H9 (cell line): ENCODE measurements around the gene IRF2. TPM values are rescaled to one million over a fixed set of nuclear protein-coding genes. Genes with fewer than 3 reads are reported as not detected.

Source experiments
- DNase-seq: peaks from one replicate; pipeline ENCODE4 v3.0.0-alpha.2; 2017
- H2AFZ ChIP-seq: one replicate; pipeline ENCODE4 v1.6.1; 2013; ENCODE audit warnings: mild to moderate bottlenecking, low read length, control low read depth, moderate library complexity
- H2AK5ac ChIP-seq: 2 replicates; pipeline ENCODE4 v1.6.1; 2013; ENCODE audit warnings: low read length, control low read depth, mixed read lengths; ENCODE audit not compliant: insufficient read length
- H2BK120ac ChIP-seq: one replicate; pipeline ENCODE4 v1.6.1; 2013; ENCODE audit warnings: low read depth, mild to moderate bottlenecking, low read length, control low read depth, inconsistent platforms; ENCODE audit not compliant: poor library complexity, severe bottlenecking
- H2BK12ac ChIP-seq: 2 replicates; pipeline ENCODE4 v1.6.1; 2013; ENCODE audit warnings: low read length, control low read depth, mixed read lengths, low read depth; ENCODE audit not compliant: insufficient read length
- H2BK15ac ChIP-seq: 2 replicates; pipeline ENCODE4 v1.6.1; 2013; ENCODE audit warnings: low read depth, low read length, control low read depth
- H2BK20ac ChIP-seq: one replicate; pipeline ENCODE4 v1.6.1; 2013; ENCODE audit warnings: low read depth, mild to moderate bottlenecking, low read length, control low read depth, inconsistent platforms; ENCODE audit not compliant: poor library complexity, severe bottlenecking
- H2BK5ac ChIP-seq: 2 replicates; pipeline ENCODE4 v1.6.1; 2013; ENCODE audit warnings: low read length, control low read depth, mixed read lengths; ENCODE audit not compliant: insufficient read length
- H3K14ac ChIP-seq: 2 replicates; pipeline ENCODE4 v1.6.1; 2013; ENCODE audit warnings: low read length, control low read depth; ENCODE audit not compliant: insufficient read depth
- H3K18ac ChIP-seq: 2 replicates; pipeline ENCODE4 v1.6.1; 2013; ENCODE audit warnings: low read depth, mild to moderate bottlenecking, mixed read lengths, low read length, control low read depth; ENCODE audit not compliant: insufficient read length
- H3K23ac ChIP-seq: 2 replicates; pipeline ENCODE4 v1.6.1; 2013; ENCODE audit warnings: low read length, control low read depth, mixed read lengths, low read depth; ENCODE audit not compliant: insufficient read length
- H3K23me2 ChIP-seq: 2 replicates; pipeline ENCODE4 v1.6.1; 2013; ENCODE audit warnings: low read depth, mild to moderate bottlenecking, mixed read lengths, low read length, control low read depth; ENCODE audit not compliant: insufficient read length, poor library complexity, severe bottlenecking
- H3K27ac ChIP-seq: 2 replicates; pipeline ENCODE4 v1.5.1; 2013; ENCODE audit warnings: low read length, control low read depth, mixed read lengths, low read depth; ENCODE audit not compliant: insufficient read length
- H3K27me3 ChIP-seq: 2 replicates; pipeline ENCODE4 v1.6.1; 2013; ENCODE audit warnings: low read length, control low read depth, inconsistent platforms; ENCODE audit not compliant: insufficient read depth
- H3K4ac ChIP-seq: 2 replicates; pipeline ENCODE4 v1.6.1; 2013; ENCODE audit warnings: low read depth, mild to moderate bottlenecking, control low read depth, inconsistent platforms, low read length, moderate library complexity
- H3K4me1 ChIP-seq: 2 replicates; pipeline ENCODE4 v1.6.1; 2013; ENCODE audit warnings: low read length, control low read depth, inconsistent platforms; ENCODE audit not compliant: insufficient read depth
- H3K4me2 ChIP-seq: 2 replicates; pipeline ENCODE4 v1.6.1; 2013; ENCODE audit warnings: low read length, control low read depth, mixed read lengths; ENCODE audit not compliant: insufficient read length, insufficient read depth
- H3K56ac ChIP-seq: 2 replicates; pipeline ENCODE4 v1.6.1; 2013; ENCODE audit warnings: low read depth, mild to moderate bottlenecking, mixed read lengths, low read length, control low read depth; ENCODE audit not compliant: insufficient read length
- H3K79me1 ChIP-seq: 2 replicates; pipeline ENCODE4 v1.6.1; 2013; ENCODE audit warnings: low read depth, mild to moderate bottlenecking, moderate library complexity, low read length, control low read depth, inconsistent platforms; ENCODE audit not compliant: insufficient read depth, poor library complexity, severe bottlenecking
- H3K79me2 ChIP-seq: 2 replicates; pipeline ENCODE4 v1.6.1; 2013; ENCODE audit warnings: low read length, control low read depth, inconsistent platforms; ENCODE audit not compliant: insufficient read depth
- H3K9ac ChIP-seq: 2 replicates; pipeline ENCODE4 v1.6.1; 2013; ENCODE audit warnings: low read length, control low read depth, mixed read lengths; ENCODE audit not compliant: insufficient read length; ENCODE audit errors: extremely low read depth
- H3K9me3 ChIP-seq: one replicate; pipeline ENCODE4 v1.6.1; 2013; ENCODE audit warnings: low read depth, low read length, inconsistent platforms; ENCODE audit not compliant: control insufficient read depth
- H3T11ph ChIP-seq: one replicate; pipeline ENCODE4 v1.6.1; 2013; ENCODE audit warnings: mild to moderate bottlenecking, low read length, control low read depth, inconsistent platforms
- H4K20me1 ChIP-seq: one replicate; pipeline ENCODE4 v1.6.1; 2013; ENCODE audit not compliant: control insufficient read depth, insufficient read length, insufficient read depth
- H4K5ac ChIP-seq: 2 replicates; pipeline ENCODE4 v1.6.1; 2013; ENCODE audit warnings: low read depth, mild to moderate bottlenecking, mixed read lengths, low read length, control low read depth; ENCODE audit not compliant: insufficient read length
- H4K8ac ChIP-seq: replicated peaks from 2 replicates; pipeline ENCODE4 v1.6.1; 2013; ENCODE audit warnings: low read length, control low read depth, mixed read lengths, low read depth; ENCODE audit not compliant: insufficient read length
- H4K91ac ChIP-seq: 2 replicates; pipeline ENCODE4 v1.6.1; 2013; ENCODE audit warnings: low read depth, mild to moderate bottlenecking, moderate library complexity, mixed read lengths, low read length, control low read depth; ENCODE audit not compliant: insufficient read length
- H3K27ac Mint-ChIP-seq, 3 experiments: 2 replicates in 2 of 3; 3 replicates in 1 of 3; pipeline ENCODE4 v1.8.0; 2020 to 2021; ENCODE audit warnings: mixed read lengths in 3 of 3, mild to moderate bottlenecking in 1 of 3, moderate library complexity in 1 of 3
- H3K27me3 Mint-ChIP-seq: 2 replicates; pipeline ENCODE4 v1.8.0; 2021; ENCODE audit warnings: low read depth, mild to moderate bottlenecking, moderate library complexity, mixed read lengths
- H3K36me3 Mint-ChIP-seq, 3 experiments: 2 replicates in 2 of 3; 3 replicates in 1 of 3; pipeline ENCODE4 v1.8.0; 2020 to 2021; ENCODE audit warnings: low read depth in 3 of 3, mixed read lengths in 3 of 3; ENCODE audit not compliant: insufficient read depth in 1 of 3
- H3K4me1 Mint-ChIP-seq, 2 experiments: 2 replicates each; pipeline ENCODE4 v1.8.0; 2020; ENCODE audit warnings: mixed read lengths in 2 of 2
- H3K4me3 Mint-ChIP-seq, 2 experiments: 2 replicates in 1 of 2; 3 replicates in 1 of 2; pipeline ENCODE4 v1.8.0; 2020 to 2021; ENCODE audit warnings: mild to moderate bottlenecking in 2 of 2, mixed read lengths in 2 of 2, moderate library complexity in 1 of 2
- H3K9me3 Mint-ChIP-seq, 2 experiments: 2 replicates in 1 of 2; 3 replicates in 1 of 2; pipeline ENCODE4 v1.8.0; 2020; ENCODE audit warnings: mild to moderate bottlenecking in 2 of 2, mixed read lengths in 2 of 2, moderate library complexity in 1 of 2
- CTCF ChIP-seq: fragments of 200-600 bp; sonication (generic); conservative IDR thresholded peaks from 3 replicates; pipeline ENCODE4 v1.8.0; 2021; ENCODE audit warnings: antibody characterized with exemption, mild to moderate bottlenecking
- WGBS: extraction: QIAGEN DNeasy Blood & Tissue Kit; methylation state at CpG from one replicate; pipeline ENCODE4 v1.1.7; 2013; ENCODE audit warnings: missing lambda C conversion rate, low lambda C conversion rate, mixed read lengths; ENCODE audit not compliant: insufficient read length; ENCODE audit errors: extremely low coverage; 5-methylcytosine and 5-hydroxymethylcytosine counted together
- total RNA-seq: library from RNA; stranded (reverse); gene quantifications from 2 replicates; pipeline ENCODE4 v1.2.1, GENCODE V29; 2021

IRF2 gene
- total RNA-seq, 1 experiment from 2014 or later, result 13.5 TPM

- Mint-ChIP-seq H3K27ac (no peak overlapping the region), H3K36me3 (peaks cover 0 to 6% (median 0%) of the 10 kb centered on the region in 3 experiments; a peak in 2 of 7 replicates), H3K4me1 (peaks cover 24 to 28% of the 10 kb centered on the region in 2 experiments), H3K4me3 (no peak overlapping the region), H3K27me3 (no peaks in the 10 kb centered on the region; the same call in 1 of the 2 replicates), H3K9me3 (peaks cover 0 to 6% of the 10 kb centered on the region in 2 experiments; a peak in 4 of 5 replicates)
- Histone ChIP-seq H4K5ac (no peak overlapping the region), H3K23ac (no peak overlapping the region), H3K79me2 (no peaks in the 10 kb centered on the region), H3K9me3 (no peaks in the 10 kb centered on the region), H3K4ac (no peak overlapping the region), H3K14ac (no peak overlapping the region), H2BK120ac (no peak overlapping the region), H3T11ph (no peak overlapping the region), H3K27ac (no peak overlapping the region), H3K56ac (no peak overlapping the region), H3K4me2 (no peak overlapping the region), H2AK5ac (no peak overlapping the region), H3K18ac (no peak overlapping the region), H3K4me1 (no peaks in the 10 kb centered on the region; the same call in 1 of the 2 replicates), H3K79me1 (no peaks in the 10 kb centered on the region), H2BK12ac (no peak overlapping the region), H3K9ac (no peak overlapping the region), H4K20me1 (no peaks in the 10 kb centered on the region), H4K91ac (no peak overlapping the region), H3K27me3 (no peaks in the 10 kb centered on the region; the same call in 1 of the 2 replicates), H2BK20ac (no peak overlapping the region), H3K23me2 (no peaks in the 10 kb centered on the region), H2BK5ac (no peak overlapping the region), H4K8ac (no peak overlapping the region), H2BK15ac (no peak overlapping the region), H2AFZ (no peak overlapping the region)
- no peak for DNase-seq
- no peak for TF ChIP-seq CTCF
- WGBS, result no CpG with 5 or more reads among the region's 5 CpGs
These were observed 36.8 kb upstream of the IRF2 start for GRCh38 chr4:184511156-184511555.
